ENCODE measurements around the gene TRIM72.
"Not testable (repeated sequence)": the region's sequence is repeated elsewhere in the genome, so short reads cannot be mapped to it uniquely, and the experiment has no call there.

The TRIM72 gene

GRCh38 chr16:31189412-31189778 is 24.5 kb upstream of the TRIM72 start:
- DNase-seq = no peak
- in situ Hi-C loops (cut with HindIII; ENCODE audit: low pct_ligation_motif_present, low pct_unique_long_range_greater_than_20kb, low sequenced_read_pairs) = no loop called here

GRCh38 chr16:31190061-31190460 is 23.9 kb upstream of the TRIM72 start:
- in situ Hi-C loops (cut with HindIII; ENCODE audit: low pct_ligation_motif_present, low pct_unique_long_range_greater_than_20kb, low sequenced_read_pairs) = no loop called here
- DNase-seq = no peak

GRCh38 chr16:31190818-31191444 is 23.0 kb upstream of the TRIM72 start:
- in situ Hi-C loops (cut with HindIII; ENCODE audit: low pct_ligation_motif_present, low pct_unique_long_range_greater_than_20kb, low sequenced_read_pairs) = no loop called here
- no peak for DNase-seq

GRCh38 chr16:31191697-31192428 is 22.1 kb upstream of the TRIM72 start:
- no peak for DNase-seq
- in situ Hi-C loops (cut with HindIII; ENCODE audit: low pct_ligation_motif_present, low pct_unique_long_range_greater_than_20kb, low sequenced_read_pairs) = no loop called here

- DNase-seq = no peak
- in situ Hi-C loops (cut with HindIII; ENCODE audit: low pct_ligation_motif_present, low pct_unique_long_range_greater_than_20kb, low sequenced_read_pairs) = no loop called here
Measured at GRCh38 chr16:31192856-31193642, 20.9 kb upstream of the TRIM72 start.

- in situ Hi-C loops (cut with HindIII; ENCODE audit: low pct_ligation_motif_present, low pct_unique_long_range_greater_than_20kb, low sequenced_read_pairs) = no loop called here
- DNase-seq = no peak
Measured at GRCh38 chr16:31193874-31194273, 20.0 kb upstream of the TRIM72 start.

GRCh38 chr16:31194898-31195297 is 19.0 kb upstream of the TRIM72 start:
- DNase-seq = no peak
- in situ Hi-C loops (cut with HindIII; ENCODE audit: low pct_ligation_motif_present, low pct_unique_long_range_greater_than_20kb, low sequenced_read_pairs) = no loop called here

GRCh38 chr16:31195861-31196260 is 18.1 kb upstream of the TRIM72 start:
- DNase-seq; in situ Hi-C loops (cut with HindIII; ENCODE audit: low pct_ligation_motif_present, low pct_unique_long_range_greater_than_20kb, low sequenced_read_pairs): not testable (repeated sequence)

GRCh38 chr16:31196324-31197088 is 17.4 kb upstream of the TRIM72 start:
- in situ Hi-C loops (cut with HindIII; ENCODE audit: low pct_ligation_motif_present, low pct_unique_long_range_greater_than_20kb, low sequenced_read_pairs) = no loop called here
- no peak for DNase-seq

- no peak for DNase-seq
- in situ Hi-C loops (cut with HindIII; ENCODE audit: low pct_ligation_motif_present, low pct_unique_long_range_greater_than_20kb, low sequenced_read_pairs) = no loop called here
Measured at GRCh38 chr16:31198207-31198882, 15.6 kb upstream of the TRIM72 start.

- in situ Hi-C loops (cut with HindIII; ENCODE audit: low pct_ligation_motif_present, low pct_unique_long_range_greater_than_20kb, low sequenced_read_pairs) = no loop called here
- DNase-seq = no peak
Measured at GRCh38 chr16:31199430-31200041, 14.4 kb upstream of the TRIM72 start.

GRCh38 chr16:31200111-31200510 is 13.8 kb upstream of the TRIM72 start:
- in situ Hi-C loops (cut with HindIII; ENCODE audit: low pct_ligation_motif_present, low pct_unique_long_range_greater_than_20kb, low sequenced_read_pairs); DNase-seq: not testable (repeated sequence)

GRCh38 chr16:31200821-31201568 is 12.9 kb upstream of the TRIM72 start:
- in situ Hi-C loops (cut with HindIII; ENCODE audit: low pct_ligation_motif_present, low pct_unique_long_range_greater_than_20kb, low sequenced_read_pairs) = no loop called here
- DNase-seq = no peak

GRCh38 chr16:31201582-31202413 is 12.1 kb upstream of the TRIM72 start:
- DNase-seq = no peak
- in situ Hi-C loops (cut with HindIII; ENCODE audit: low pct_ligation_motif_present, low pct_unique_long_range_greater_than_20kb, low sequenced_read_pairs) = no loop called here

GRCh38 chr16:31202414-31203375 is 11.2 kb upstream of the TRIM72 start, which contains the start of gene PYCARD:
PYCARD (minus strand) TSS chr16:31202760; CDS start chr16:31202690, 70 bp downstream.
- peak; percentile 48 for DNase-seq
- in situ Hi-C loops (cut with HindIII; ENCODE audit: low pct_ligation_motif_present, low pct_unique_long_range_greater_than_20kb, low sequenced_read_pairs) = no loop called here

Data from ACHN (cell line).